ENCODE data around the gene NDUFB2.

The NDUFB2 gene

DNA sequence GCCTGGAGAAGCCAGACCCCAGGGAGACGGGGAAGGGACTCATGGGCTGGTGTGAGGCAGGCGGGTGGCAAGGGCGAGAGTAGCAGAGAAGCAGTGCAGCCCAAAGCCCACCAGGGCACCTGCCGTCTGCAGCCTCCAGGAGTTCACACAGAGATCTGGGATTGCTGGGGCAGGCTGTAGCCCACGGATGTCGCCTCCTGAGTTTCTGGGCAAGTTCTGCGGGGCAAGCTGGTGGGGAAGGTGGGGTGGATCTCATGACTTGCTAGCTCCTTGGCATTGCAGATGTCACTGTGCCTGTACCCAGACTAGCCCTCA lies 17.7 kb upstream of the NDUFB2 start:
- H3K9me3 ChIP-seq (ENCODE audit: control insufficient read depth, insufficient read depth, low read depth, low read length), result no peaks in the 10 kb centered on the region
- no peak for TF ChIP-seq ZNF23 (tag by site-specific recombination; IDR thresholded peaks at IDR 0.05; ENCODE audit: borderline replicate concordance)
- TF ChIP-seq, protein P1, sequence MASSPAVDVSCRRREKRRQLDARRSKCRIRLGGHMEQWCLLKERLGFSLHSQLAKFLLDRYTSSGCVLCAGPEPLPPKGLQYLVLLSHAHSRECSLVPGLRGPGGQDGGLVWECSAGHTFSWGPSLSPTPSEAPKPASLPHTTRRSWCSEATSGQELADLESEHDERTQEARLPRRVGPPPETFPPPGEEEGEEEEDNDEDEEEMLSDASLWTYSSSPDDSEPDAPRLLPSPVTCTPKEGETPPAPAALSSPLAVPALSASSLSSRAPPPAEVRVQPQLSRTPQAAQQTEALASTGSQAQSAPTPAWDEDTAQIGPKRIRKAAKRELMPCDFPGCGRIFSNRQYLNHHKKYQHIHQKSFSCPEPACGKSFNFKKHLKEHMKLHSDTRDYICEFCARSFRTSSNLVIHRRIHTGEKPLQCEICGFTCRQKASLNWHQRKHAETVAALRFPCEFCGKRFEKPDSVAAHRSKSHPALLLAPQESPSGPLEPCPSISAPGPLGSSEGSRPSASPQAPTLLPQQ (tag by site-specific recombination; IDR thresholded peaks at IDR 0.05), result no peak
- TF ChIP-seq ZNF37A (tag by site-specific recombination; IDR thresholded peaks at IDR 0.05), result no peak
- CTCF ChIA-PET, result interaction anchor here (0.5 kb wide), 1 partner anchor 873 kb away, joined by 3 read pairs; the partner anchor contains the start of gene AGK
- POLR2A ChIA-PET, result no interaction called here
- H3K4me1 ChIP-seq (ENCODE audit: control insufficient read depth, insufficient read depth, low read length), result no peaks in the 10 kb centered on the region
- H3K27ac ChIP-seq (ENCODE audit: extremely low read depth, low read depth, low read length), result no peak overlapping the region
- H3K36me3 ChIP-seq (ENCODE audit: control insufficient read depth in 2 of 2, insufficient read depth in 1 of 2, low read length in 2 of 2), result peaks cover 15 to 82% of the 10 kb centered on the region in 2 experiments; a peak in 2 of 3 replicates
- no peak overlapping the region for H3K4me3 ChIP-seq (ENCODE audit: low read depth, low read length)

GRCh38 chr7:140679186-140679585 lies 17.3 kb upstream of the NDUFB2 start:
- POLR2A ChIA-PET, result no interaction called here
- H3K27ac ChIP-seq (ENCODE audit: extremely low read depth, low read depth, low read length), result no peak overlapping the region
- H3K9me3 ChIP-seq (ENCODE audit: control insufficient read depth, insufficient read depth, low read depth, low read length), result no peaks in the 10 kb centered on the region
- TF ChIP-seq ZNF223 (tag by site-specific recombination; IDR thresholded peaks at IDR 0.05) (no peak), YY1 (tag by site-specific recombination; IDR thresholded peaks at IDR 0.05) (no peak), ZSCAN16 (tag by site-specific recombination; IDR thresholded peaks at IDR 0.05) (no peak), MEIS1 (CRISPR knock-in tag; IDR thresholded peaks at IDR 0.05; ENCODE audit: borderline replicate concordance) (no peak), ZNF530 (tag by site-specific recombination; IDR thresholded peaks at IDR 0.05; ENCODE audit: low read depth) (no peak), OVOL3 (tag by site-specific recombination; IDR thresholded peaks at IDR 0.05) (no peak), ZNF2 (tag by site-specific recombination; IDR thresholded peaks at IDR 0.05) (no peak), ZNF398 (tag by site-specific recombination; IDR thresholded peaks at IDR 0.05) (no peak), ZNF133 (tag by site-specific recombination; IDR thresholded peaks at IDR 0.05) (no peak), ZNF121 (tag by site-specific recombination; IDR thresholded peaks at IDR 0.05) (no peak), ZNF785 (tag by site-specific recombination; IDR thresholded peaks at IDR 0.05) (no peak)
- TF ChIP-seq, protein P2, sequence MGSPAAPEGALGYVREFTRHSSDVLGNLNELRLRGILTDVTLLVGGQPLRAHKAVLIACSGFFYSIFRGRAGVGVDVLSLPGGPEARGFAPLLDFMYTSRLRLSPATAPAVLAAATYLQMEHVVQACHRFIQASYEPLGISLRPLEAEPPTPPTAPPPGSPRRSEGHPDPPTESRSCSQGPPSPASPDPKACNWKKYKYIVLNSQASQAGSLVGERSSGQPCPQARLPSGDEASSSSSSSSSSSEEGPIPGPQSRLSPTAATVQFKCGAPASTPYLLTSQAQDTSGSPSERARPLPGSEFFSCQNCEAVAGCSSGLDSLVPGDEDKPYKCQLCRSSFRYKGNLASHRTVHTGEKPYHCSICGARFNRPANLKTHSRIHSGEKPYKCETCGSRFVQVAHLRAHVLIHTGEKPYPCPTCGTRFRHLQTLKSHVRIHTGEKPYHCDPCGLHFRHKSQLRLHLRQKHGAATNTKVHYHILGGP (tag by site-specific recombination; IDR thresholded peaks at IDR 0.05), result no peak
- peaks cover 15 to 86% of the 10 kb centered on the region in 2 experiments; a peak in 2 of 3 replicates for H3K36me3 ChIP-seq (ENCODE audit: control insufficient read depth in 2 of 2, insufficient read depth in 1 of 2, low read length in 2 of 2)
- H3K4me1 ChIP-seq (ENCODE audit: control insufficient read depth, insufficient read depth, low read length), result no peaks in the 10 kb centered on the region
- H3K4me3 ChIP-seq (ENCODE audit: low read depth, low read length), result no peak overlapping the region
- CTCF ChIA-PET, result interaction anchor here (0.7 kb wide), 1 partner anchor 12 kb away, joined by 3 read pairs; no protein-coding TSS in a partner anchor

GRCh38 chr7:140680886-140681285 lies 15.6 kb upstream of the NDUFB2 start:
- H3K27ac ChIP-seq (ENCODE audit: extremely low read depth, low read depth, low read length), result no peak overlapping the region
- no peak for TF ChIP-seq ZFP3 (tag by site-specific recombination; IDR thresholded peaks at IDR 0.05; ENCODE audit: low read depth)
- TF ChIP-seq GLIS1 (tag by site-specific recombination; IDR thresholded peaks at IDR 0.05), result no peak
- TF ChIP-seq ZNF639 (tag by site-specific recombination; IDR thresholded peaks at IDR 0.05), result no peak
- TF ChIP-seq ZNF837 (tag by site-specific recombination; IDR thresholded peaks at IDR 0.05), result no peak
- TF ChIP-seq ZNF302 (tag by site-specific recombination; IDR thresholded peaks at IDR 0.05; ENCODE audit: low read depth), result no peak
- H3K9me3 ChIP-seq (ENCODE audit: control insufficient read depth, insufficient read depth, low read depth, low read length), result no peaks in the 10 kb centered on the region
- POLR2A ChIA-PET, result interaction anchor here (0.7 to 1.6 kb wide), 2 partner anchors 15 to 485 kb away, joined by 3 read pairs; partner anchors contain the start of gene NDUFB2
- H3K36me3 ChIP-seq (ENCODE audit: control insufficient read depth in 2 of 2, insufficient read depth in 1 of 2, low read length in 2 of 2), result peaks cover 15 to 97% of the 10 kb centered on the region in 2 experiments; a peak in 2 of 3 replicates
- no peak overlapping the region for H3K4me3 ChIP-seq (ENCODE audit: low read depth, low read length)
- no peaks in the 10 kb centered on the region for H3K4me1 ChIP-seq (ENCODE audit: control insufficient read depth, insufficient read depth, low read length)
- CTCF ChIA-PET, result interaction anchor here (0.7 kb wide), 1 partner anchor 180 kb away, joined by 3 read pairs; no protein-coding TSS in a partner anchor
